Fibroblast of villous mesenchyme (primary cell): ENCODE measurements around the gene EML2. TPM values are rescaled to one million over a fixed set of nuclear protein-coding genes. Genes with fewer than 3 reads are reported as not detected.
"Not testable (repeated sequence)": the region's sequence is repeated elsewhere in the genome, so short reads cannot be mapped to it uniquely, and the experiment has no call there.

Experiments
- DNase-seq: peaks from one replicate; pipeline ENCODE4 v3.0.0-alpha.2; 2010; ENCODE audit warnings: low read depth
- H3K4me3 ChIP-seq: 2 replicates; pipeline ENCODE4 v1.5.1; 2011; ENCODE audit warnings: low read depth, mild to moderate bottlenecking, low read length
- CTCF ChIP-seq: IDR thresholded peaks from 2 replicates; pipeline ENCODE4 v1.5.1; 2012; ENCODE audit warnings: low read depth, mild to moderate bottlenecking, low read length; ENCODE audit not compliant: insufficient read depth
- total RNA-seq: library from RNA; depleted of rRNA; stranded (reverse); fragments of >200 nt; gene quantifications from 2 replicates; pipeline ENCODE4 v1.2.3, GENCODE V29; 2012

The EML2 gene
- total RNA-seq, 1 donor = 31.5 TPM

DNA sequence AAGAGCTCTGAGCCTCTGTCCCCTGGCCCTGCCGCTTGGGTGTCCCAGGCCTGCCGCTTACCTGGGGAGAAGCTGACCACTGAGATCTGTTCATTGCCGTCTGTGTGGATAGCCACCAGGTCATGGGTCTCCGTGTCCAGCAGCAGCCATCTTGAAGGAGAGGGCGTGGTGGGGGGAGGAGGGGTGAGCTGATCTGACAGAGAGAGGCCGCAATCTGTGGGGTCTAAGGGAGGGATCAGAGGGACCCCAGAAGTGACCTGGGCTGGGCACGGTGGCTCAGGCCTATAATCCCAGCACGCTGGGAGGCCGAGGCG is 22.5 kb downstream of the EML2 start:
- no peak for TF ChIP-seq CTCF
- H3K4me3 ChIP-seq = no peak overlapping the region
- no peak for DNase-seq

- peak; percentile 77 for DNase-seq
- H3K4me3 ChIP-seq = no peak overlapping the region
- no peak for TF ChIP-seq CTCF
Observed at GRCh38 chr19:45615795-45616703, 23.1 kb downstream of the EML2 start.

DNA sequence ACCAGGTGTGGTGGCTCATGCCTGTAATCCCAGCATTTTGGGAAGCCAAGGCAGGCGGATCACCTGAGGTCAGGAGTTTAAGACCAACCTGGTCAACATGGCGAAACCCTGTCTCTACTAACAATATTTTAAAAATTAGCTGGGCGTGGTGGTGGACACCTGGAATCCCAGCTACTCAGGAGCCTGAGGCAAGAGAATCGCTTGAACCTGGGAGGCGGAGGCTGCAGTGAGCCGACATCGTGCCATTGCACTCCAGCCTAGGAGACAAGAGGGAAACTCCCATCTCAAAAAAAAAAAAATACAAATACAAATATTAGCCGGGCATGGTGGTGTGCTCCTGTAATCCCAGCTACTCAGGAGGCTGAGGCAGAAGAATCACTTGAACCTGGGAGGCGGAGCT is 24.1 kb downstream of the EML2 start:
- DNase-seq, H3K4me3 ChIP-seq: not testable (repeated sequence)

GRCh38 chr19:45613926-45614725 is 25.1 kb downstream of the EML2 start:
- TF ChIP-seq CTCF = no peak
- DNase-seq = peak; percentile 94
- no peak overlapping the region for H3K4me3 ChIP-seq

- DNase-seq = no peak
- TF ChIP-seq CTCF = no peak
- H3K4me3 ChIP-seq = no peak overlapping the region
Observed at GRCh38 chr19:45608948-45609347, 30.2 kb downstream of the EML2 start.

- H3K4me3 ChIP-seq = peak overlapping the region; percentile 2
- peak; percentile 74 for DNase-seq
- TF ChIP-seq CTCF = peak; percentile 92
Observed at GRCh38 chr19:45607071-45608029, 31.8 kb downstream of the EML2 start.
